HepG2 (cell line): ENCODE results near the gene SLC39A2. TPM values are rescaled to one million over a fixed set of nuclear protein-coding genes. Genes with fewer than 3 reads are reported as not detected.

ENCODE experiments used
- ATF1 ChIP-seq: IDR thresholded peaks from 2 replicates; pipeline ENCODE4 v1.6.1; 2016; ENCODE audit warnings: mild to moderate bottlenecking, control low read depth
- BRCA1 ChIP-seq: sonication (generic); formaldehyde crosslinking; IDR thresholded peaks from 2 replicates; pipeline ENCODE4 v1.4.0; 2020; ENCODE audit warnings: missing genetic modification reagents
- DPF2 ChIP-seq: sonication (generic); formaldehyde crosslinking; IDR thresholded peaks from 2 replicates; pipeline ENCODE4 v1.4.0; 2020; ENCODE audit warnings: mild to moderate bottlenecking, low read depth, missing genetic modification reagents, borderline replicate concordance
- EEA1 ChIP-seq: sonication (generic); formaldehyde crosslinking; IDR thresholded peaks from 2 replicates; pipeline ENCODE4 v1.5.1; 2020; ENCODE audit warnings: mild to moderate bottlenecking, missing genetic modification reagents, borderline replicate concordance
- HDAC6 ChIP-seq: fragments of 200-600 bp; sonication (generic); IDR thresholded peaks from 2 replicates; pipeline ENCODE4 v1.7.0; 2017; ENCODE audit warnings: mild to moderate bottlenecking, antibody characterized with exemption, low read length, low read depth
- HNF4A ChIP-seq: sonication (generic); formaldehyde crosslinking; IDR thresholded peaks from 2 replicates; pipeline ENCODE4 v1.4.0; 2020; ENCODE audit warnings: missing genetic modification reagents
- HOXD1 ChIP-seq: sonication (generic); formaldehyde crosslinking; IDR thresholded peaks from 2 replicates; pipeline ENCODE4 v1.5.0; 2020; ENCODE audit warnings: missing genetic modification reagents
- ISL2 ChIP-seq: sonication (generic); formaldehyde crosslinking; IDR thresholded peaks from 2 replicates; pipeline ENCODE4 v1.5.0; 2020; ENCODE audit warnings: missing genetic modification reagents
- MAF1 ChIP-seq: sonication (generic); formaldehyde crosslinking; IDR thresholded peaks from 2 replicates; pipeline ENCODE4 v1.5.0; 2020; ENCODE audit warnings: missing genetic modification reagents, borderline replicate concordance
- MTA1 ChIP-seq: sonication (generic); formaldehyde crosslinking; IDR thresholded peaks from 2 replicates; pipeline ENCODE4 v1.4.0; 2020; ENCODE audit warnings: missing genetic modification reagents, mild to moderate bottlenecking, borderline replicate concordance
- SALL2 ChIP-seq: sonication (generic); formaldehyde crosslinking; IDR thresholded peaks from 2 replicates; pipeline ENCODE4 v1.8.1; 2023; ENCODE audit warnings: mild to moderate bottlenecking, missing genetic modification reagents, inconsistent platforms
- SMAD1 ChIP-seq: sonication (generic); formaldehyde crosslinking; IDR thresholded peaks from 2 replicates; pipeline ENCODE4 v1.4.0; 2020; ENCODE audit warnings: missing genetic modification reagents, low read depth, mild to moderate bottlenecking, borderline replicate concordance
- TAF15 ChIP-seq: fragments of 200-400 bp; formaldehyde crosslinking; IDR thresholded peaks from one replicate; pipeline ENCODE4 v1.6.1; 2018; ENCODE audit warnings: mild to moderate bottlenecking, low read depth, low read length; ENCODE audit not compliant: poor library complexity, severe bottlenecking
- WIZ ChIP-seq: sonication (generic); formaldehyde crosslinking; IDR thresholded peaks from 2 replicates; pipeline ENCODE4 v1.5.1; 2020; ENCODE audit warnings: mild to moderate bottlenecking, missing genetic modification reagents
- ZNF234 ChIP-seq: sonication (generic); formaldehyde crosslinking; conservative IDR thresholded peaks from 2 replicates; pipeline ENCODE4 v1.5.1; 2020; ENCODE audit warnings: mild to moderate bottlenecking, missing genetic modification reagents
- ZNF317 ChIP-seq: sonication (generic); formaldehyde crosslinking; IDR thresholded peaks from 2 replicates; pipeline ENCODE4 v1.5.0; 2020; ENCODE audit warnings: mild to moderate bottlenecking, missing genetic modification reagents
- ZNF34 ChIP-seq: sonication (generic); formaldehyde crosslinking; IDR thresholded peaks from 2 replicates; pipeline ENCODE4 v1.4.0; 2020; ENCODE audit warnings: mild to moderate bottlenecking, missing genetic modification reagents, borderline replicate concordance
- ZNF354B ChIP-seq: sonication (generic); formaldehyde crosslinking; IDR thresholded peaks from 2 replicates; pipeline ENCODE4 v1.8.0; 2022; ENCODE audit warnings: mild to moderate bottlenecking, missing genetic modification reagents
- ZSCAN30 ChIP-seq: sonication (generic); formaldehyde crosslinking; IDR thresholded peaks from 2 replicates; pipeline ENCODE4 v1.5.0; 2020; ENCODE audit warnings: mild to moderate bottlenecking, missing genetic modification reagents
- polyA plus RNA-seq, 8 experiments: library from polyadenylated mRNA; depleted of rRNA in 3 of 8; stranded (reverse) in 7 of 8; unstranded in 1 of 8; fragments of >200 nt; fragmentation: Illumina TruSeq in 4 of 8; extraction: Trizol in 4 of 8; gene quantifications; 2 replicates each; pipeline versions ENCODE4 v1.2.1 to v1.2.3, GENCODE V29; 2011 to 2016; ENCODE audit warnings: low read depth in 4 of 8, missing spikeins in 1 of 8, mixed read lengths in 1 of 8; ENCODE audit not compliant: insufficient read depth in 1 of 8
- total RNA-seq, 5 experiments: library from RNA; depleted of rRNA; stranded (reverse); fragments of >200 nt; fragmentation: Illumina TruSeq; extraction: Trizol; gene quantifications; 2 replicates each; pipeline ENCODE4 v1.2.3, GENCODE V29; 2016; ENCODE audit warnings: low read depth in 1 of 5
- TF ChIP-seq, protein P1 (sequence below): sonication (generic); formaldehyde crosslinking; IDR thresholded peaks from 2 replicates; pipeline ENCODE4 v1.4.0; 2020; ENCODE audit warnings: missing genetic modification reagents
- TF ChIP-seq, protein P2 (sequence below), 2 experiments: sonication (generic) in 1 of 2; formaldehyde crosslinking in 1 of 2; IDR thresholded peaks; 2 replicates each; pipeline versions ENCODE4 v1.5.1 to v1.6.1; 2011 to 2020; ENCODE audit warnings: borderline replicate concordance in 1 of 2, low read depth in 1 of 2, low read length in 1 of 2, mild to moderate bottlenecking in 1 of 2, missing genetic modification reagents in 1 of 2, moderate library complexity in 1 of 2
- TF ChIP-seq, protein P3 (sequence below): sonication (generic); formaldehyde crosslinking; conservative IDR thresholded peaks from 2 replicates; pipeline ENCODE4 v1.8.0; 2022; ENCODE audit warnings: mild to moderate bottlenecking, moderate library complexity, missing genetic modification reagents
- TF ChIP-seq, protein P4 (sequence below): sonication (generic); formaldehyde crosslinking; IDR thresholded peaks from 2 replicates; pipeline ENCODE4 v1.8.1; 2023; ENCODE audit warnings: mild to moderate bottlenecking, missing genetic modification reagents, borderline replicate concordance

Gene SLC39A2
- total and polyA plus RNA-seq, 2 of the 13 experiments (the other 11 are each of a cell fraction or from before 2014, with no cell fraction given) = 0.08 to 0.11 TPM

DNA sequence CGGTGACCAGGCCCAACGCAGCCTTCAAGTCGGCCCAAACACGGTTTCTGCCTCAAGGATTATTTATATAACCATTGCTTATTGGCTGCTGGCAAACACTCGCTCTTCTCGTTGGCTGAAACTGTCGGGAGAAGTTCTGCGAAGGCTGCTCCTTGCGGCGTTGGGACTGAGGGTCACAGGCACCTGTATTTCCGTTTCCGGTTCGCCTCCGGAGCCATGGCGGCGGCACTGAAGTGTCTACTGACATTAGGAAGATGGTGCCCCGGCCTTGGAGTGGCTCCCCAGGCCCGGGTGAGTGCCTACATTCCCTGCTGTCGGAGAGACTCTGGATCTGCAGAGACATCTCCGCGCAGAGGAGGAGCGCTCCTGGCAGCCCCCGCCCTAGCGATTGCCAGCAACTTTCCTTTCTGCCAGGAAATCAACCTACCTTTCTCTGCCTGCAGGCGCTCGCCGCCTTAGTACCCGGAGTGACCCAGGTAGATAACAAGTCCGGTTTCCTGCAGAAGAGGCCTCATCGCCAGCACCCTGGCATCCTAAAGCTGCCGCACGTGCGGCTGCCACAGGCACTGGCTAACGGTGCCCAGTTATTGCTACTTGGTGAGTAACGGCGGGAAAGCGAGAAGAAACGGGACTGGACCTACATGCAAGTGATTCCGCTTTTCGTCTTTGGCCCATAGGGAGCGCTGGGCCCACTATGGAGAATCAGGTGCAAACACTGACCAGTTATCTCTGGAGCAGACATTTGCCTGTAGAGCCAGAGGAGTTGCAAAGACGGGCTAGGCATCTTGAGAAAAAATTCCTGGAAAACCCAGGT, 9.1 kb upstream of the SLC39A2 start, which contains the start of gene METTL17 (continued):
- peak; percentile 28; the same call in 1 of the 2 replicates for TF ChIP-seq HNF4A (CRISPR knock-in tag)
- TF ChIP-seq, protein P1, sequence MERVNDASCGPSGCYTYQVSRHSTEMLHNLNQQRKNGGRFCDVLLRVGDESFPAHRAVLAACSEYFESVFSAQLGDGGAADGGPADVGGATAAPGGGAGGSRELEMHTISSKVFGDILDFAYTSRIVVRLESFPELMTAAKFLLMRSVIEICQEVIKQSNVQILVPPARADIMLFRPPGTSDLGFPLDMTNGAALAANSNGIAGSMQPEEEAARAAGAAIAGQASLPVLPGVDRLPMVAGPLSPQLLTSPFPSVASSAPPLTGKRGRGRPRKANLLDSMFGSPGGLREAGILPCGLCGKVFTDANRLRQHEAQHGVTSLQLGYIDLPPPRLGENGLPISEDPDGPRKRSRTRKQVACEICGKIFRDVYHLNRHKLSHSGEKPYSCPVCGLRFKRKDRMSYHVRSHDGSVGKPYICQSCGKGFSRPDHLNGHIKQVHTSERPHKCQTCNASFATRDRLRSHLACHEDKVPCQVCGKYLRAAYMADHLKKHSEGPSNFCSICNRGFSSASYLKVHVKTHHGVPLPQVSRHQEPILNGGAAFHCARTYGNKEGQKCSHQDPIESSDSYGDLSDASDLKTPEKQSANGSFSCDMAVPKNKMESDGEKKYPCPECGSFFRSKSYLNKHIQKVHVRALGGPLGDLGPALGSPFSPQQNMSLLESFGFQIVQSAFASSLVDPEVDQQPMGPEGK (CRISPR knock-in tag) = peak; percentile 70
- TF ChIP-seq, protein P2, sequence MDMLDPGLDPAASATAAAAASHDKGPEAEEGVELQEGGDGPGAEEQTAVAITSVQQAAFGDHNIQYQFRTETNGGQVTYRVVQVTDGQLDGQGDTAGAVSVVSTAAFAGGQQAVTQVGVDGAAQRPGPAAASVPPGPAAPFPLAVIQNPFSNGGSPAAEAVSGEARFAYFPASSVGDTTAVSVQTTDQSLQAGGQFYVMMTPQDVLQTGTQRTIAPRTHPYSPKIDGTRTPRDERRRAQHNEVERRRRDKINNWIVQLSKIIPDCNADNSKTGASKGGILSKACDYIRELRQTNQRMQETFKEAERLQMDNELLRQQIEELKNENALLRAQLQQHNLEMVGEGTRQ (IDR thresholded peaks at IDR 0.05; ENCODE audit: low read depth, low read length) = no peak
- TF ChIP-seq, protein P2 (CRISPR knock-in tag; IDR thresholded peaks at IDR 0.05; ENCODE audit: borderline replicate concordance) = no peak
- TF ChIP-seq EEA1 (CRISPR knock-in tag) = peak; percentile 77; the same call in 1 of the 2 replicates
- TF ChIP-seq ISL2 = peak; percentile 66; the same call in 1 of the 2 replicates
- TF ChIP-seq MAF1 (CRISPR knock-in tag) = peak; percentile 70; the same call in 1 of the 2 replicates
- TF ChIP-seq MTA1 (CRISPR knock-in tag) = peak; percentile 67; the same call in 1 of the 2 replicates
- TF ChIP-seq SMAD1 (CRISPR knock-in tag) = peak; percentile 90; the same call in 1 of the 2 replicates
- TF ChIP-seq ZSCAN30 = no peak
- no peak; the same call in 1 of the 2 replicates for TF ChIP-seq SALL2 (CRISPR knock-in tag)
- no peak for TF ChIP-seq DPF2 (CRISPR knock-in tag)
- TF ChIP-seq ZNF234 = peak; percentile 77; the same call in 1 of the 2 replicates
- TF ChIP-seq ZNF354B = no peak
- TF ChIP-seq ZNF317 (CRISPR knock-in tag) = no peak
- TF ChIP-seq, protein P3, sequence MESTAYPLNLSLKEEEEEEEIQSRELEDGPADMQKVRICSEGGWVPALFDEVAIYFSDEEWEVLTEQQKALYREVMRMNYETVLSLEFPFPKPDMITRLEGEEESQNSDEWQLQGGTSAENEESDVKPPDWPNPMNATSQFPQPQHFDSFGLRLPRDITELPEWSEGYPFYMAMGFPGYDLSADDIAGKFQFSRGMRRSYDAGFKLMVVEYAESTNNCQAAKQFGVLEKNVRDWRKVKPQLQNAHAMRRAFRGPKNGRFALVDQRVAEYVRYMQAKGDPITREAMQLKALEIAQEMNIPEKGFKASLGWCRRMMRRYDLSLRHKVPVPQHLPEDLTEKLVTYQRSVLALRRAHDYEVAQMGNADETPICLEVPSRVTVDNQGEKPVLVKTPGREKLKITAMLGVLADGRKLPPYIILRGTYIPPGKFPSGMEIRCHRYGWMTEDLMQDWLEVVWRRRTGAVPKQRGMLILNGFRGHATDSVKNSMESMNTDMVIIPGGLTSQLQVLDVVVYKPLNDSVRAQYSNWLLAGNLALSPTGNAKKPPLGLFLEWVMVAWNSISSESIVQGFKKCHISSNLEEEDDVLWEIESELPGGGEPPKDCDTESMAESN (CRISPR knock-in tag) = peak; percentile 70
- no peak for TF ChIP-seq BRCA1 (CRISPR knock-in tag)
- TF ChIP-seq, protein P4, sequence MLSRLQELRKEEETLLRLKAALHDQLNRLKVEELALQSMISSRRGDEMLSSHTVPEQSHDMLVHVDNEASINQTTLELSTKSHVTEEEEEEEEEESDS (CRISPR knock-in tag) = no peak
- TF ChIP-seq ATF1 (CRISPR knock-in tag) = peak; percentile 77
- TF ChIP-seq HOXD1 (CRISPR knock-in tag) = 0 out of 2 replicates have a peak, but pooled peaks have one; percentile 68
- TF ChIP-seq WIZ (CRISPR knock-in tag) = peak; percentile 80; the same call in 1 of the 2 replicates
- peak; percentile 48 for TF ChIP-seq TAF15
- no peak for TF ChIP-seq HDAC6
- no peak for TF ChIP-seq ZNF34
